HG02884 (cell line): Measurements from ENCODE around the gene USP5.
A peak's percentile ranks its signal among the peaks of the same experiment; 100 is the strongest.

Experiments used
- ATAC-seq: cut with Tn5 transposase; IDR thresholded peaks from one replicate; pipeline ENCODE4 v1.9.1; 2021; ENCODE audit warnings: mild to moderate bottlenecking, moderate library complexity; ENCODE audit not compliant: unreplicated experiment

Gene USP5

DNA sequence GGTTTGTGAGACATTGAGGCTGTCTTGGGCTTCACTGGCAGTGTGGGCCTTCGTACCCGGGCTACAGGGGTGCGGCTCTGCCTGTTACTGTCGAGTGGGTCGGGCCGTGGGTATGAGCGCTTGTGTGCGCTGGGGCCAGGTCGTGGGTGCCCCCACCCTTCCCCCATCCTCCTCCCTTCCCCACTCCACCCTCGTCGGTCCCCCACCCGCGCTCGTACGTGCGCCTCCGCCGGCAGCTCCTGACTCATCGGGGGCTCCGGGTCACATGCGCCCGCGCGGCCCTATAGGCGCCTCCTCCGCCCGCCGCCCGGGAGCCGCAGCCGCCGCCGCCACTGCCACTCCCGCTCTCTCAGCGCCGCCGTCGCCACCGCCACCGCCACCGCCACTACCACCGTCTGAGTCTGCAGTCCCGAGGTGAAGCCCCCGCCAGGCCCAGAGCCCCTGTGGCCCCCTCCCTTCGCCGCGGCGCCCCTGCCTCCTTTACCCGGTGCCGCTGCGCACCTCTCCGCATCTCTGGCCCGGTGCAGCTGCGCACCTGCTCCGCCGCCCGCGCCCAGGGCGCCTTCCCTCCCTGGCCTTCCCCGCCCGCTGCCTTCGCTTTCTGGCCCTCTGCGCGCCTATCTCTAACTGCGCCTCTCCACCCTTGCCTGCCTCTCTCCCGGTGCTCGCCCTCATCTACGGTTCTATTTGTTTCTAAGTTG, 62.4 kb downstream of the USP5 start, which contains the start of gene ENO2:
TSS of gene ENO2 (plus strand) at position 335 of the 701 bp plus-strand sequence. CDS start 1,253 bp downstream, outside the sequence.
- peak; percentile 50 for ATAC-seq

- no peak for ATAC-seq
Observed at GRCh38 chr12:6914947-6915788, 63.2 kb downstream of the USP5 start.

DNA sequence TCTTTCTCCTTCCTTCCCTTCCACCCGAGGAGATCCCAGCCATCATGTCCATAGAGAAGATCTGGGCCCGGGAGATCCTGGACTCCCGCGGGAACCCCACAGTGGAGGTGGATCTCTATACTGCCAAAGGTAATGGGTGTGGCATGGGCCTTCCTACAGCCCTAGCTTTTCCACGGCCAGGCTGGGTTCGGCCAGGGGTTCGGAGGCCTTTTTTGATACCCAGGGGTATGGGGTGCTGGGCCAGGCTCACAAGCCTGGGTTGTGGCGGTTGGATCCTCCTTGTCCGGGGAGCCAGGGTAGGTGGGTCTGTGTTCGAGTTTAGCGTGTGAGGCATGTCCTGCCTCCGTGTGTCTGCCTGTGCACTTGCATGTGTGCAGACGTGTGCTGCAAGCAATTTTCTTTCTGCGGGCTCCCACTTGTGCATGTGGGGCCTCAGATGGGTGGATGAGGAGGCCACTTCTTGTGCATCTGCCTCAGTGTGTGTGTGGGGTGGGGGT, 63.9 kb downstream of the USP5 start:
- no peak for ATAC-seq
